K562 (cell line): Measurements from ENCODE around the gene BRAT1. TPM values are rescaled to one million over a fixed set of nuclear protein-coding genes. Genes with fewer than 3 reads are reported as not detected.

Experiments used
- ATAC-seq: fragments of 200-7000 bp; cut with Tn5 transposase; 3 replicates; pipeline ENCODE4 v1.9.1; 2020; ENCODE audit warnings: moderate library complexity
- BruUV-seq: library from RNA; stranded (reverse); fragments of 400-500 nt; replicated peaks from 2 replicates; lab custom pipeline; 2021; lab: Mats Ljungman, UMichigan
- CTCF ChIA-PET: fragments of 300-600 bp; formaldehyde crosslinking; extraction: SDS; loops from one replicate; lab custom pipeline; 2021; ENCODE audit warnings: low intra/inter-chr PET ratio; lab: Yijun Ruan, JAX
- POLR2A ChIA-PET: fragments of 300-600, 350-650 bp; sonication (Branson Sonifier 250); formaldehyde crosslinking; extraction: SDS; loops from one replicate; lab custom pipeline; 2021; ENCODE audit warnings: antibody characterized with exemption, inconsistent platforms; lab: Yijun Ruan, JAX
- DNase-seq, 4 experiments: peaks; one replicate each; pipeline versions ENCODE4 v3.0.0 to v3.0.0-alpha.2; 2011 to 2018; ENCODE audit warnings: low spot score in 3 of 4, mixed read lengths in 3 of 4; ENCODE audit errors: extremely low read depth in 1 of 4
- FAIRE-seq: peaks from 2 replicates; lab custom pipeline; 2011; peaks lifted over from hg19 to GRCh38; lab: Jason Lieb, UNC
- H2AFZ ChIP-seq: 2 replicates; pipeline ENCODE4 v1.6.0; 2011; ENCODE audit warnings: low read depth, low read length, control low read depth, inconsistent platforms
- H3K27ac ChIP-seq: fragments of 200-600 bp; 3 replicates; pipeline ENCODE4 v1.8.0; 2011; ENCODE audit warnings: low read depth, mild to moderate bottlenecking, control low read depth, inconsistent platforms, low read length, moderate library complexity, mixed read lengths; ENCODE audit errors: extremely low read depth
- H3K27me3 ChIP-seq, 2 experiments: fragments of 300-600 bp in 1 of 2; 2 replicates in 1 of 2; 3 replicates in 1 of 2; pipeline versions ENCODE4 v1.6.0 to v1.8.0; 2011; ENCODE audit warnings: inconsistent platforms in 2 of 2, low read length in 2 of 2, mild to moderate bottlenecking in 1 of 2, mixed read lengths in 1 of 2, moderate library complexity in 1 of 2; ENCODE audit not compliant: control insufficient read depth in 2 of 2, insufficient read depth in 2 of 2
- H3K36me3 ChIP-seq: fragments of 300-600 bp; 3 replicates; pipeline ENCODE4 v1.8.0; 2011; ENCODE audit warnings: mild to moderate bottlenecking, low read length, inconsistent platforms; ENCODE audit not compliant: control insufficient read depth, insufficient read depth
- H3K4me1 ChIP-seq, 2 experiments: fragments of 200-600 bp in 1 of 2; replicated peaks in 1 of 2; 2 replicates in 1 of 2; 3 replicates in 1 of 2; pipeline versions ENCODE4 v1.5.1 to v1.8.0; 2011; ENCODE audit warnings: inconsistent platforms in 2 of 2, low read length in 2 of 2, mild to moderate bottlenecking in 1 of 2, mixed read lengths in 1 of 2, moderate library complexity in 1 of 2; ENCODE audit not compliant: control insufficient read depth in 2 of 2, insufficient read depth in 2 of 2
- H3K4me2 ChIP-seq: 2 replicates; pipeline ENCODE4 v1.6.1; 2011; ENCODE audit warnings: low read length, control low read depth, inconsistent platforms, mixed read lengths; ENCODE audit not compliant: insufficient read depth
- H3K4me3 ChIP-seq: fragments of 200-600 bp; sonication (generic), shearing (Covaris generic); 2 replicates; pipeline ENCODE4 v1.5.1; 2016; ENCODE audit warnings: control low read depth, inconsistent platforms
- H3K79me2 ChIP-seq: fragments of 200-600 bp; 3 replicates; pipeline ENCODE4 v1.8.0; 2011; ENCODE audit warnings: low read length, inconsistent platforms; ENCODE audit not compliant: control insufficient read depth, insufficient read depth
- H3K9ac ChIP-seq, 2 experiments: 2 replicates each; pipeline versions ENCODE4 v1.6.0 to v1.6.1; 2011; ENCODE audit warnings: low read depth in 2 of 2, low read length in 2 of 2, control low read depth in 1 of 2, inconsistent platforms in 1 of 2, mild to moderate bottlenecking in 1 of 2, mixed read lengths in 1 of 2; ENCODE audit not compliant: insufficient read depth in 1 of 2
- H3K9me1 ChIP-seq: one replicate; pipeline ENCODE4 v1.6.0; 2011; ENCODE audit warnings: inconsistent platforms, mild to moderate bottlenecking, low read length, moderate library complexity; ENCODE audit not compliant: control insufficient read depth, insufficient read depth
- H3K9me3 ChIP-seq: replicated peaks from 2 replicates; pipeline ENCODE4 v1.5.1; 2011; ENCODE audit warnings: low read depth, low read length, inconsistent platforms; ENCODE audit not compliant: control insufficient read depth, insufficient read depth
- H4K20me1 ChIP-seq: replicated peaks from 2 replicates; pipeline ENCODE4 v1.6.1; 2011; ENCODE audit warnings: low read length, inconsistent platforms, mixed read lengths; ENCODE audit not compliant: control insufficient read depth, insufficient read depth
- AFF4 ChIP-seq: sonication (generic); formaldehyde crosslinking; IDR thresholded peaks from 2 replicates; pipeline ENCODE4 v1.8.0; 2023; ENCODE audit warnings: mild to moderate bottlenecking, missing genetic modification reagents
- CREM ChIP-seq: IDR thresholded peaks from 2 replicates; pipeline ENCODE4 v1.6.1; 2014; ENCODE audit warnings: antibody characterized with exemption, low read depth
- E2F3 ChIP-seq: fragments of 250-450 bp; sonication (Bioruptor Pico); IDR thresholded peaks from 2 replicates; pipeline ENCODE4 v1.4.0; 2020; ENCODE audit warnings: mild to moderate bottlenecking
- HDGF ChIP-seq: fragments of 450-650 bp; IDR thresholded peaks from 2 replicates; pipeline ENCODE4 v1.6.1; 2016
- KAT8 ChIP-seq: fragments of 450-650 bp; IDR thresholded peaks from 2 replicates; pipeline ENCODE4 v1.6.1; 2016; ENCODE audit warnings: low read depth, mild to moderate bottlenecking
- MAZ ChIP-seq, 2 experiments: fragments of 450-650 bp in 1 of 2; sonication (generic) in 1 of 2; formaldehyde crosslinking; IDR thresholded peaks in 1 of 2; conservative IDR thresholded peaks in 1 of 2; 2 replicates each; pipeline versions ENCODE4 v1.4.0 to v1.5.0; 2020; ENCODE audit warnings: mild to moderate bottlenecking in 1 of 2, missing genetic modification reagents in 1 of 2
- MBD2 ChIP-seq: sonication (generic); IDR thresholded peaks from 2 replicates; pipeline ENCODE4 v1.6.1; 2016; ENCODE audit warnings: low read depth, borderline replicate concordance
- MYBL2 ChIP-seq, 2 experiments: fragments of 450-650 bp in 1 of 2; sonication (generic) in 1 of 2; formaldehyde crosslinking in 1 of 2; IDR thresholded peaks; 2 replicates each; pipeline versions ENCODE4 v1.6.1 to v1.8.1; 2017 to 2022; ENCODE audit warnings: borderline replicate concordance in 1 of 2, inconsistent platforms in 1 of 2, low read depth in 1 of 2, mild to moderate bottlenecking in 1 of 2, missing genetic modification reagents in 1 of 2, moderate library complexity in 1 of 2
- PATZ1 ChIP-seq: fragments of 250-450 bp; sonication (Bioruptor Pico); IDR thresholded peaks from 2 replicates; pipeline ENCODE4 v1.5.0; 2020; ENCODE audit warnings: mild to moderate bottlenecking, borderline replicate concordance
- PRMT5 ChIP-seq: sonication (generic); formaldehyde crosslinking; IDR thresholded peaks from 2 replicates; pipeline ENCODE4 v1.5.0; 2020; ENCODE audit warnings: missing genetic modification reagents
- ZKSCAN3 ChIP-seq: fragments of 250-450 bp; sonication (Bioruptor Pico); IDR thresholded peaks from 2 replicates; pipeline ENCODE4 v1.4.0; 2020
- ZNF77 ChIP-seq: fragments of 250-450 bp; sonication (Bioruptor Pico); IDR thresholded peaks from 2 replicates; pipeline ENCODE4 v1.5.0; 2020
- WGBS: fragments of 100-300 bp; shearing (Covaris generic); methylation state at CpG from one replicate; pipeline ENCODE4 v1.1.6; 2016; ENCODE audit warnings: low coverage, mixed read lengths; ENCODE audit not compliant: insufficient coverage; ENCODE audit errors: missing lambda C conversion rate; 5-methylcytosine and 5-hydroxymethylcytosine counted together
- in situ Hi-C: fragments of 300-500 bp; cut with MboI; formaldehyde crosslinking; loops from 4 replicates; pipeline ENCODE4 v1.15.0; 2018; ENCODE audit warnings: inconsistent platforms, mixed read lengths
- intact Hi-C: fragments of 100-400 bp; cut with micrococcal nuclease; formaldehyde crosslinking; loops from 2 replicates; pipeline ENCODE4 v1.14.2; 2022
- polyA plus RNA-seq, 8 experiments: library from polyadenylated mRNA; depleted of rRNA in 4 of 8; stranded (reverse) in 5 of 8; unstranded in 3 of 8; fragments of >200 nt; fragmentation: Nextera tagmentation in 2 of 8; fragmentation: Illumina TruSeq in 1 of 8; extraction: Ambion mirVana in 2 of 8; extraction: Trizol in 1 of 8; gene quantifications; 2 replicates each; pipeline versions ENCODE4 v1.2.1 to v1.2.3, GENCODE V29; 2011 to 2014; ENCODE audit warnings: inconsistent platforms in 1 of 8, missing spikeins in 1 of 8
- total RNA-seq, 7 experiments: library from RNA; depleted of rRNA in 6 of 7; stranded (reverse); fragments of >200 nt in 6 of 7; fragmentation: Illumina TruSeq in 2 of 7; extraction: Trizol in 2 of 7; gene quantifications; 2 replicates each; pipeline versions ENCODE4 v1.2.1 to v1.2.3, GENCODE V29; 2011 to 2021; ENCODE audit warnings: low replicate concordance in 1 of 7

BRAT1 gene
- total and polyA plus RNA-seq, 9 of the 15 experiments (the other 6 are each of a cell fraction or from before 2014, with no cell fraction given) = 0.13 to 49.6 (median 10.5) TPM

DNA sequence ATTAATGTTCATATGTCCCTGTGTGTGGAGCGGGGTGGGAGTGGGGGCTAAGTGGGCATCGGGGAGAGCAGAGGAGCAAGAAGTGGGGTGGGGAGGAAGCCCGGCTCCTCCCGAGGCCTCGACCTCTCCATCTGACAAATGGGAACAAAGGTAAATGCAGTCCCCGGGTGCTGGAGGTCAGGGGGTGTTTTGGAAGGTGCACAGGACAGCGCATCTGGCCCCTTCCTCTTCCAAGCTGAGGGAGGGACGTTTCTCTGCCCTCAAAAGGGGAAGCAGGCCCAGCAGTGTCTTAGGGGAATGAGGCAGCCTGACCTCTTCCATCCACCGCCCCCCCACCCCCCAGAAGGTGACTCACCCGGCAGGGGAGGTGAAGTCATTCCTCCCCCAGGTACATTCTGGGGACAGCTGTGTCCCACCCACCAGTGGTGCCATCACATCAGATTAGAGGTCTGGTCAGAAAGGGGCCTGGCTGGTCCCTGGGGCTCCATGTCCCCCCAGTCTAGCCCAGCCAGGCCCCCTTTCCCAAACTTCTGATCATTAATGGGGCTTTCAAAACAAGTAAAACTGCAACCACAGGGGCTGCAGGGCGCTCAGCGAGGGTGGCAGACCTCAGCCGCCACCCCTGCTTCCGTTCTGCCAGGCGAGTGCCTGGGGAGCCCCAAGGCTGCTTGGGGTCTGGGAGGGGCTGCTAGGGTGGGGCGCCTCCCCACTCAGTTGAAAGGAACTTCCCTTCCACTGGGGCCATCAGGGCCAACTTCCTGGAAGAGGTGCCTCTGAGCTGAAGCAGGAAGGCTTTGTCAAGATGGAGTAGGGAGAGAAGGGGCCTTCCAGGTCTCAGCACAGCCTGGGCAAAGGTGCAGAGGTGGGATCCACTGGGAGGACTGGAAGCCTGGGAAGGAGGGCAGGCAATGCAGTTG, 25.0 kb downstream of the BRAT1 start (continued):
- TF ChIP-seq MAZ (CRISPR knock-in tag; conservative IDR thresholded peaks at IDR 0.05 in 1 of 2, IDR thresholded peaks at IDR 0.05 in 1 of 2) (peak in 1 of 2 experiments; percentile 50; a peak in 1 of 4 replicates), MBD2 (peak; percentile 65; the same call in 1 of the 2 replicates), E2F3 (CRISPR knock-in tag) (no peak), ZKSCAN3 (CRISPR knock-in tag) (no peak), ZNF77 (CRISPR knock-in tag) (no peak), MYBL2 (IDR thresholded peaks at IDR 0.05; ENCODE audit: low read depth) (no peak), MYBL2 (CRISPR knock-in tag; IDR thresholded peaks at IDR 0.05; ENCODE audit: borderline replicate concordance) (no peak)

GRCh38 chr7:2529161-2530070, 25.9 kb downstream of the BRAT1 start:
- no TSS peak for BruUV-seq
- Histone ChIP-seq H2AFZ (no peak overlapping the region), H3K9me3 (no peaks in the 10 kb centered on the region), H3K9me1 (no peaks in the 10 kb centered on the region), H3K27ac (no peak overlapping the region; the same call in 2 of the 3 replicates), H3K36me3 (no peaks in the 10 kb centered on the region), H3K9ac (peak overlapping the region in 1 of 2 experiments; percentile 37; a peak in 2 of 4 replicates), H3K27me3 (no peaks in the 10 kb centered on the region), H3K79me2 (no peaks in the 10 kb centered on the region), H4K20me1 (no peaks in the 10 kb centered on the region), H3K4me1 (peaks cover 25 to 70% of the 10 kb centered on the region in 2 experiments), H3K4me2 (no peak overlapping the region), H3K4me3 (no peak overlapping the region)
- in situ Hi-C loops (no loop called here), intact Hi-C loops (no loop called here)
- ChIA-PET CTCF (no interaction called here), POLR2A (no interaction called here)
- DNase-seq = no peak
- FAIRE-seq = no peak
- WGBS = 55% methylated on average over 24 of the region's 30 CpGs
- ATAC-seq = no peak
- no peak for TF ChIP-seq PATZ1 (CRISPR knock-in tag)
- no peak for TF ChIP-seq HDGF
- TF ChIP-seq PRMT5 (CRISPR knock-in tag) = no peak
- TF ChIP-seq KAT8 = no peak
- no peak for TF ChIP-seq CREM
- TF ChIP-seq AFF4 (CRISPR knock-in tag) = no peak
